Muscle layer of colon (tissue), 2 donors: Measurements from ENCODE around the gene GFY.
A peak's percentile ranks its signal among the peaks of the same experiment; 100 is the strongest.
"Not testable (repeated sequence)": the region's sequence is repeated elsewhere in the genome, so short reads cannot be mapped to it uniquely, and the experiment has no call there.

Experiments used
- H3K27ac ChIP-seq: one replicate; pipeline ENCODE4 v1.7.0; 2013; ENCODE audit warnings: low read depth, mild to moderate bottlenecking, low read length, moderate library complexity
- H3K27me3 ChIP-seq, 2 donors: one replicate each; pipeline ENCODE4 v1.7.0; 2013; ENCODE audit warnings: low read length in 2 of 2, mild to moderate bottlenecking in 2 of 2; ENCODE audit not compliant: insufficient read depth in 2 of 2, control insufficient read depth in 1 of 2
- H3K36me3 ChIP-seq: one replicate; pipeline ENCODE4 v1.7.0; 2013; ENCODE audit warnings: mild to moderate bottlenecking, low read length; ENCODE audit not compliant: insufficient read depth
- H3K4me1 ChIP-seq: one replicate; pipeline ENCODE4 v1.7.0; 2013; ENCODE audit warnings: mild to moderate bottlenecking, low read length; ENCODE audit not compliant: insufficient read depth
- H3K4me3 ChIP-seq, 2 donors: one replicate each; pipeline ENCODE4 v1.7.0; 2013; ENCODE audit warnings: low read length in 2 of 2, low read depth in 1 of 2, mild to moderate bottlenecking in 1 of 2, moderate library complexity in 1 of 2
- H3K9ac ChIP-seq: one replicate; pipeline ENCODE4 v1.7.0; 2013; ENCODE audit warnings: low read length
- H3K9me3 ChIP-seq: one replicate; pipeline ENCODE4 v1.7.0; 2013; ENCODE audit warnings: mild to moderate bottlenecking, low read length
- donor health status: abdominal sarcoma.
- donor health status: Adenocarcinoma of cecum.

The GFY gene

GRCh38 chr19:49441960-49442350, 16.8 kb downstream of the GFY start:
- Histone ChIP-seq H3K4me3 (no peak overlapping the region), H3K9me3 (no peaks in the 10 kb centered on the region), H3K9ac (no peak overlapping the region), H3K27me3 (peaks cover 23 to 59% of the 10 kb centered on the region in 2 donors), H3K36me3 (peaks cover 4% of the 10 kb centered on the region), H3K4me1 (no peaks in the 10 kb centered on the region), H3K27ac (no peak overlapping the region)

GRCh38 chr19:49442354-49442753, 17.2 kb downstream of the GFY start:
- peaks cover 4% of the 10 kb centered on the region for H3K36me3 ChIP-seq
- no peak overlapping the region for H3K9ac ChIP-seq
- H3K4me3 ChIP-seq: no peak overlapping the region
- H3K27me3 ChIP-seq: peaks cover 23 to 55% of the 10 kb centered on the region in 2 donors
- H3K4me1 ChIP-seq: no peaks in the 10 kb centered on the region
- H3K27ac ChIP-seq: no peak overlapping the region
- no peaks in the 10 kb centered on the region for H3K9me3 ChIP-seq

GRCh38 chr19:49442771-49443365, 17.7 kb downstream of the GFY start:
- Histone ChIP-seq H3K27me3 (peaks cover 23 to 51% of the 10 kb centered on the region in 2 donors), H3K9me3 (no peaks in the 10 kb centered on the region), H3K36me3 (peaks cover 4% of the 10 kb centered on the region), H3K9ac (no peak overlapping the region), H3K27ac (no peak overlapping the region), H3K4me1 (no peaks in the 10 kb centered on the region), H3K4me3 (peak overlapping the region; percentile 57 to 67)

GRCh38 chr19:49443366-49444099, 18.3 kb downstream of the GFY start:
- Histone ChIP-seq H3K9me3 (no peaks in the 10 kb centered on the region), H3K4me3 (peak overlapping the region; percentile 57 to 67), H3K27me3 (peaks cover 23 to 45% of the 10 kb centered on the region in 2 donors), H3K9ac (no peak overlapping the region), H3K36me3 (peaks cover 5% of the 10 kb centered on the region), H3K27ac (no peak overlapping the region), H3K4me1 (no peaks in the 10 kb centered on the region)

- not testable (repeated sequence) for H3K27ac ChIP-seq, H3K9me3 ChIP-seq, H3K4me1 ChIP-seq, H3K4me3 ChIP-seq, H3K9ac ChIP-seq
- peaks cover 17 to 39% of the 10 kb centered on the region in 2 donors for H3K27me3 ChIP-seq
- H3K36me3 ChIP-seq: peaks cover 12% of the 10 kb centered on the region
These were observed 19.0 kb downstream of the GFY start for GRCh38 chr19:49444100-49444700.

GRCh38 chr19:49445997-49446396, 20.8 kb downstream of the GFY start:
- Histone ChIP-seq H3K27ac (no peak overlapping the region), H3K4me1 (peaks cover 3% of the 10 kb centered on the region), H3K27me3 (peaks cover 7 to 21% of the 10 kb centered on the region in 2 donors), H3K9me3 (no peaks in the 10 kb centered on the region), H3K9ac (no peak overlapping the region), H3K36me3 (peaks cover 15% of the 10 kb centered on the region), H3K4me3 (no peak overlapping the region)

- H3K27me3 ChIP-seq: peaks cover 0 to 6% of the 10 kb centered on the region in 2 donors
- H3K4me3 ChIP-seq: no peak overlapping the region
- peaks cover 3% of the 10 kb centered on the region for H3K4me1 ChIP-seq
- peaks cover 15% of the 10 kb centered on the region for H3K36me3 ChIP-seq
- no peak overlapping the region for H3K27ac ChIP-seq
- no peak overlapping the region for H3K9ac ChIP-seq
- H3K9me3 ChIP-seq: no peaks in the 10 kb centered on the region
These were observed 22.6 kb downstream of the GFY start for GRCh38 chr19:49447485-49448431.

GRCh38 chr19:49448432-49448786, 23.2 kb downstream of the GFY start:
- Histone ChIP-seq H3K4me1 (peaks cover 3% of the 10 kb centered on the region), H3K9ac (no peak overlapping the region), H3K4me3 (no peak overlapping the region), H3K27ac (no peak overlapping the region), H3K36me3 (peaks cover 15% of the 10 kb centered on the region), H3K9me3 (no peaks in the 10 kb centered on the region), H3K27me3 (no peaks in the 10 kb centered on the region)

- Histone ChIP-seq H3K27me3 (no peaks in the 10 kb centered on the region), H3K27ac (no peak overlapping the region), H3K9ac (no peak overlapping the region), H3K4me1 (peaks cover 12% of the 10 kb centered on the region), H3K9me3 (no peaks in the 10 kb centered on the region), H3K36me3 (peaks cover 15% of the 10 kb centered on the region), H3K4me3 (peak overlapping the region in 1 of 2 donors; percentile 91)
These were observed 25.2 kb downstream of the GFY start for GRCh38 chr19:49450405-49450804.

- peaks cover 12% of the 10 kb centered on the region for H3K36me3 ChIP-seq
- peak within 1 kb of the TSS; percentile 81 for H3K9ac ChIP-seq
- peak within 1 kb of the TSS; percentile 75 for H3K27ac ChIP-seq
- H3K4me3 ChIP-seq: peak within 1 kb of the TSS; percentile 76 to 91
- H3K9me3 ChIP-seq: no peaks in the 10 kb centered on the region
- peaks cover 12% of the 10 kb centered on the region for H3K4me1 ChIP-seq
- H3K27me3 ChIP-seq: no peaks in the 10 kb centered on the region
These were observed 26.4 kb downstream of the GFY start, which contains the start of gene PIH1D1 for GRCh38 chr19:49451430-49452181. TSS of gene PIH1D1 (minus strand) at chr19:49451814. CDS start at chr19:49451574, 240 bp downstream.
